NOMO-1 treated with dmso at 0.1 percent for 144 hours (cell line): ENCODE results near the gene UBE2L5.

Experiments used
- DNase-seq: peaks from one replicate; lab custom pipeline; 2025; ENCODE audit not compliant: unreplicated experiment; lab: John Stamatoyannopoulos, UW

The UBE2L5 gene

GRCh38 chr13:30422054-30422839, at the start of gene UBE2L5:
Gene UBE2L5 (plus strand): TSS chr13:30422493. CDS start chr13:30427991, 5,498 bp downstream.
- peak; percentile 45 for DNase-seq

GRCh38 chr13:30373727-30374126, 48.6 kb upstream of the UBE2L5 start:
- no peak for DNase-seq

GRCh38 chr13:30375265-30375835, 46.9 kb upstream of the UBE2L5 start:
- DNase-seq: no peak

- peak; percentile 58 for DNase-seq
Measured at GRCh38 chr13:30376426-30377311, 45.6 kb upstream of the UBE2L5 start.

GRCh38 chr13:30377312-30377685, 45.0 kb upstream of the UBE2L5 start:
- no peak for DNase-seq

GRCh38 chr13:30378191-30378590, 44.1 kb upstream of the UBE2L5 start:
- DNase-seq: no peak

GRCh38 chr13:30381049-30381448, 41.2 kb upstream of the UBE2L5 start:
- DNase-seq: no peak

GRCh38 chr13:30382836-30383525, 39.3 kb upstream of the UBE2L5 start:
- no peak for DNase-seq

GRCh38 chr13:30388406-30389283, 33.6 kb upstream of the UBE2L5 start:
- no peak for DNase-seq

GRCh38 chr13:30391956-30392680, 30.2 kb upstream of the UBE2L5 start:
- no peak for DNase-seq

- DNase-seq: no peak
Measured at GRCh38 chr13:30392681-30393045, 29.6 kb upstream of the UBE2L5 start.

- peak; percentile 32 for DNase-seq
Measured at GRCh38 chr13:30394751-30395191, 27.5 kb upstream of the UBE2L5 start.

GRCh38 chr13:30395192-30396158, 26.8 kb upstream of the UBE2L5 start:
- DNase-seq: peak; percentile 87

- DNase-seq: peak; percentile 43
Measured at GRCh38 chr13:30396434-30397075, 25.7 kb upstream of the UBE2L5 start.

GRCh38 chr13:30398601-30399072, 23.7 kb upstream of the UBE2L5 start:
- no peak for DNase-seq

- DNase-seq: no peak
Measured at GRCh38 chr13:30400376-30400775, 21.9 kb upstream of the UBE2L5 start.

GRCh38 chr13:30401347-30401746, 20.9 kb upstream of the UBE2L5 start:
- DNase-seq: no peak

- DNase-seq: no peak
Measured at GRCh38 chr13:30403456-30403855, 18.8 kb upstream of the UBE2L5 start.
